Calu3 (cell line): ENCODE measurements around the gene ACSM4. TPM values are rescaled to one million over a fixed set of nuclear protein-coding genes. Genes with fewer than 3 reads are reported as not detected.

Experiments used
- Bru-seq: library from RNA; stranded (reverse); fragments of 400-500 nt; gene quantifications from one replicate; lab custom pipeline; 2021; lab: Mats Ljungman, UMichigan
- BruChase-seq, 2 experiments: library from RNA; stranded (reverse); fragments of 400-500 nt; gene quantifications; one replicate each; lab custom pipeline; 2021; lab: Mats Ljungman, UMichigan
- BruUV-seq: library from RNA; stranded (reverse); fragments of 400-500 nt; replicated peaks from 2 replicates; lab custom pipeline; 2021; lab: Mats Ljungman, UMichigan
- CTCF ChIA-PET: fragments of 300-600 bp; sonication (Branson Sonifier 250); formaldehyde crosslinking; loops from one replicate; lab custom pipeline; 2022; ENCODE audit warnings: antibody characterized with exemption; lab: Charles Lee
- DNase-seq: peaks from one replicate; pipeline ENCODE4 v3.0.0; 2022
- H3K27ac Mint-ChIP-seq: one replicate; pipeline ENCODE4 v1.8.0; 2022; ENCODE audit warnings: mixed read lengths; ENCODE audit not compliant: unreplicated experiment
- H3K27me3 Mint-ChIP-seq: one replicate; pipeline ENCODE4 v1.8.0; 2022; ENCODE audit warnings: mixed read lengths; ENCODE audit not compliant: unreplicated experiment
- H3K36me3 Mint-ChIP-seq: one replicate; pipeline ENCODE4 v1.8.0; 2022; ENCODE audit warnings: mild to moderate bottlenecking, moderate library complexity, mixed read lengths; ENCODE audit not compliant: insufficient read depth, unreplicated experiment
- H3K4me1 Mint-ChIP-seq: one replicate; pipeline ENCODE4 v1.8.0; 2022; ENCODE audit warnings: mild to moderate bottlenecking, low read depth, mixed read lengths; ENCODE audit not compliant: unreplicated experiment
- H3K4me3 Mint-ChIP-seq: one replicate; pipeline ENCODE4 v1.8.0; 2022; ENCODE audit warnings: mild to moderate bottlenecking, low read depth, moderate library complexity, mixed read lengths; ENCODE audit not compliant: unreplicated experiment
- H3K9me3 Mint-ChIP-seq: one replicate; pipeline ENCODE4 v1.8.0; 2022; ENCODE audit warnings: low read depth, mixed read lengths; ENCODE audit not compliant: unreplicated experiment
- CTCF ChIP-seq: fragments of 200-600 bp; IDR thresholded peaks from one replicate; pipeline ENCODE4 v1.8.0; 2022; ENCODE audit warnings: antibody characterized with exemption; ENCODE audit not compliant: unreplicated experiment
- intact Hi-C: fragments of 100-400 bp; cut with micrococcal nuclease; formaldehyde crosslinking; loops from one replicate; pipeline ENCODE4 v1.10.0; 2022; ENCODE audit not compliant: unreplicated experiment
- long read RNA-seq: library from polyadenylated mRNA; stranded (forward); transcript quantifications from one replicate; pipeline ENCODE4 v2.0.0, GENCODE V29; 2022
- total RNA-seq: library from RNA; stranded (reverse); gene quantifications from 2 replicates; pipeline ENCODE4 v1.2.3, GENCODE V29; 2022

The ACSM4 gene, protein sequence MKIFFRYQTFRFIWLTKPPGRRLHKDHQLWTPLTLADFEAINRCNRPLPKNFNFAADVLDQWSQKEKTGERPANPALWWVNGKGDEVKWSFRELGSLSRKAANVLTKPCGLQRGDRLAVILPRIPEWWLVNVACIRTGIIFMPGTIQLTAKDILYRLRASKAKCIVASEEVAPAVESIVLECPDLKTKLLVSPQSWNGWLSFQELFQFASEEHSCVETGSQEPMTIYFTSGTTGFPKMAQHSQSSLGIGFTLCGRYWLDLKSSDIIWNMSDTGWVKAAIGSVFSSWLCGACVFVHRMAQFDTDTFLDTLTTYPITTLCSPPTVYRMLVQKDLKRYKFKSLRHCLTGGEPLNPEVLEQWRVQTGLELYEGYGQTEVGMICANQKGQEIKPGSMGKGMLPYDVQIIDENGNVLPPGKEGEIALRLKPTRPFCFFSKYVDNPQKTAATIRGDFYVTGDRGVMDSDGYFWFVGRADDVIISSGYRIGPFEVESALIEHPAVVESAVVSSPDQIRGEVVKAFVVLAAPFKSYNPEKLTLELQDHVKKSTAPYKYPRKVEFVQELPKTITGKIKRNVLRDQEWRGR
- total RNA-seq (not detected in 2 replicates), Bru-seq, nascent RNA (not detected), BruChase-seq, experiment 1, labeled RNA remaining after a 6-hour chase (not detected), BruChase-seq, experiment 2, labeled RNA remaining after a 2-hour chase (not detected)
- long read RNA-seq = 0 reads

GRCh38 chr12:7303772-7304171 lies at the start of gene ACSM4:
Gene ACSM4 (plus strand): TSS chr12:7304072. CDS start chr12:7304332, 260 bp downstream.
- DNase-seq = no peak
- Mint-ChIP-seq H3K4me3 (no peak within 1 kb of the TSS), H3K4me1 (peaks cover 7% of the 10 kb centered on the region), H3K27me3 (peaks cover 62% of the 10 kb centered on the region), H3K36me3 (no peaks in the 10 kb centered on the region), H3K27ac (no peak within 1 kb of the TSS), H3K9me3 (no peaks in the 10 kb centered on the region)
- TF ChIP-seq CTCF = no peak
- CTCF ChIA-PET = interaction anchor here (0.7 kb wide), 1 partner anchor 156 kb away, joined by 4 read pairs; no protein-coding TSS in a partner anchor
- BruUV-seq = no TSS peak
- intact Hi-C loops = no loop called here

DNA sequence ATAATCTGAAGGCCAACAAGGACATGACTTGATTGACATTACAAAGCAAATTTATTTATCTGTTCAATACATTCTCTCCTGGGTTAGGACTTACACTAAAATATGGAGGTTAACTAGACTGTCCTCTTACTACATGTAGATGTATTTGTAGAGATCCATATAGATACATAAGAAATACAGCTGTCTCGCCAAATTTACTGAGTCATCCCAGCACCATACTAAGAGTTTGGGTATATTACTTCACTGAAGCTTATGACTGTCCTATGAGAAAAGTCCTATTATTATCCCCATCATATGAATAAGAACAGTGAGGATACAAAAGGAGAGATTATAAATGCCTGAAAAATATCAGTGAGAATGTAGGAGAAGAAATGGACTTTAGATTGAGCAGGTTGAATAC lies 44.8 kb upstream of the ACSM4 start:
- Mint-ChIP-seq H3K36me3 (no peaks in the 10 kb centered on the region), H3K4me1 (no peaks in the 10 kb centered on the region), H3K9me3 (no peaks in the 10 kb centered on the region), H3K27me3 (peaks cover 20% of the 10 kb centered on the region), H3K27ac (no peak overlapping the region), H3K4me3 (no peak overlapping the region)
- no TSS peak for BruUV-seq
- no peak for TF ChIP-seq CTCF
- CTCF ChIA-PET = no interaction called here
- intact Hi-C loops = no loop called here
- DNase-seq = no peak

DNA sequence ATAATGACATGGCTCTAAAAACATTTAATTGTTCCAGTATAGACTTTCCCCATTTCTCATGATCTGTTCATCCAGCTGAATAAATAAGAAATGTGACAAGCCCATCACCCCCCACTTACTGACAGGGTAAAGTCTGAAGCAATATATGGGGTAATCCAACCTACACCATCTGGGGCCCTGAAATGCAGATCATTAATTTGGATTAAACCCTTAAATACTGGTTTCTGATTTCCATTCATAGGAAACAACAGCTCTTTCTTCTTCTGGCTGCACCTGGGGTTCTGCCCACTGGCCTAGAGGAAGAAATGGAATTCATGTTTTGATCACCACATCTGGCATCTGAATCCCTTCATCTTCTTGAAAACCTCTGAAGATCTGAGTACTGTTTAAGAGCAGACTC lies 39.3 kb upstream of the ACSM4 start:
- Mint-ChIP-seq H3K4me1 (no peaks in the 10 kb centered on the region), H3K27ac (no peak overlapping the region), H3K9me3 (no peaks in the 10 kb centered on the region), H3K4me3 (no peak overlapping the region), H3K36me3 (no peaks in the 10 kb centered on the region), H3K27me3 (peaks cover 30% of the 10 kb centered on the region)
- CTCF ChIA-PET = interaction anchor here (1.2 kb wide), 1 partner anchor 225 kb away, joined by 4 read pairs; no protein-coding TSS in a partner anchor
- DNase-seq = no peak
- BruUV-seq = no TSS peak
- no peak for TF ChIP-seq CTCF
- intact Hi-C loops = no loop called here

GRCh38 chr12:7265251-7265650 lies 38.6 kb upstream of the ACSM4 start:
- TF ChIP-seq CTCF = no peak
- CTCF ChIA-PET = interaction anchor here (1.2 kb wide), 1 partner anchor 224 kb away, joined by 4 read pairs; no protein-coding TSS in a partner anchor
- intact Hi-C loops = no loop called here
- H3K27me3 Mint-ChIP-seq = peaks cover 28% of the 10 kb centered on the region
- BruUV-seq = no TSS peak
- DNase-seq = peak; percentile 5
- no peak overlapping the region for H3K4me3 Mint-ChIP-seq
- no peaks in the 10 kb centered on the region for H3K9me3 Mint-ChIP-seq
- H3K4me1 Mint-ChIP-seq = no peaks in the 10 kb centered on the region
- no peaks in the 10 kb centered on the region for H3K36me3 Mint-ChIP-seq
- no peak overlapping the region for H3K27ac Mint-ChIP-seq
